Measurements from ENCODE around the gene PGAP3.

Gene PGAP3

DNA sequence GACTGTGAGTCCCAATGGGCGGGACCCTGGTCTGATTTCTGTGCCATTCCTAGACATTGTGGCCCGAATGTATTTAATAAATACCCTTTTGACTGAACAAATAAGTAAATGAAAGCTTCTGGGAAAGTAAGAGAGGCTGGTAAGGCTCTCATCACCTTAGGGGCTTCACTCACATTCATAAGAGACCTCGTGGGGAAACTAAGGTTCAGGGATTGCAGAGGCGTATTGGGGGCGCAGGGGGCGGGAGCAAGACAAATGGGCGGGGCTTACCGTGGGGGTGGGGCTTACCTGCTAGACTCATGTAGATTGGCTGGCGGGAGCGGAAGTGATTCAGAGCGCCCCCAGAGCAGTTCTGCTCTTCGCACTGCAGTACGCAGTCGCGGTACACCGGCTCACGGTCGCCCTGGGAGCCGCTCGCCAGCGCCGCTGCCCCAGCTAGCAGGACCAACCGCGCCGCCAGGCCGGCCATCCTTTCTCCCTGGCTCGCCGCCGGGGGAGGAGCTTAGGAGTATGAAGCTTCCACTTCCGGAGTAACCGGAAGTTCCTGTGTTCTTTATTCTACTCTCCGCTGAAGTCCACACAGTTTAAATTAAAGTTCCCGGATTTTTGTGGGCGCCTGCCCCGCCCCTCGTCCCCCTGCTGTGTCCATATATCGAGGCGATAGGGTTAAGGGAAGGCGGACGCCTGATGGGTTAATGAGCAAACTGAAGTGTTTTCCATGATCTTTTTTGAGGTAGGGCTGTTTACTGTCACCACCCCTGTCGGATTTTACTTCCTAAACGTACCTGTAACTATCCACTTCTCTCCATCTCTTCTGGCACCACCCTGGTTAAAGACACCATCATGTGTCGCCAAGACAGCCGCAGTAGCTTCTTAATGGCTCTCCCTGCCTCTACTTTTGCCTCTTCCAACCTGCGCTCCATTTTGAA, at the start of gene PGAP3 (continued):
- TF ChIP-seq SCRT2 (tag by site-specific recombination; IDR thresholded peaks at IDR 0.05) (peak; percentile 46; the same call in 1 of the 2 replicates), SP2 (tag by site-specific recombination; IDR thresholded peaks at IDR 0.05) (peak; percentile 95), KLF16 (tag by site-specific recombination; IDR thresholded peaks at IDR 0.05) (peak; percentile 87), KLF8 (tag by site-specific recombination; IDR thresholded peaks at IDR 0.05) (peak; percentile 53; the same call in 1 of the 2 replicates), ZNF174 (tag by site-specific recombination; IDR thresholded peaks at IDR 0.05) (no peak), HIC1 (tag by site-specific recombination; IDR thresholded peaks at IDR 0.05) (0 out of 2 replicates have a peak, but pooled peaks have one; percentile 45), REST (tag by site-specific recombination; IDR thresholded peaks at IDR 0.05) (0 out of 2 replicates have a peak, but pooled peaks have one; percentile 35), ZIC2 (tag by site-specific recombination; IDR thresholded peaks at IDR 0.05) (peak; percentile 47), ZBTB17 (tag by site-specific recombination; IDR thresholded peaks at IDR 0.05) (peak; percentile 63)
- TF ChIP-seq, protein P1, sequence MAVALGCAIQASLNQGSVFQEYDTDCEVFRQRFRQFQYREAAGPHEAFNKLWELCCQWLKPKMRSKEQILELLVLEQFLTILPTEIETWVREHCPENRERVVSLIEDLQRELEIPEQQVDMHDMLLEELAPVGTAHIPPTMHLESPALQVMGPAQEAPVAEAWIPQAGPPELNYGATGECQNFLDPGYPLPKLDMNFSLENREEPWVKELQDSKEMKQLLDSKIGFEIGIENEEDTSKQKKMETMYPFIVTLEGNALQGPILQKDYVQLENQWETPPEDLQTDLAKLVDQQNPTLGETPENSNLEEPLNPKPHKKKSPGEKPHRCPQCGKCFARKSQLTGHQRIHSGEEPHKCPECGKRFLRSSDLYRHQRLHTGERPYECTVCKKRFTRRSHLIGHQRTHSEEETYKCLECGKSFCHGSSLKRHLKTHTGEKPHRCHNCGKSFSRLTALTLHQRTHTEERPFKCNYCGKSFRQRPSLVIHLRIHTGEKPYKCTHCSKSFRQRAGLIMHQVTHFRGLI (tag by site-specific recombination; IDR thresholded peaks at IDR 0.05), result peak; percentile 29; the same call in 1 of the 2 replicates

GRCh38 chr17:39737206-39737759, 49.4 kb upstream of the PGAP3 start:
- POLR2A ChIA-PET, result interaction anchor here (0.6 to 1.4 kb wide), 2 partner anchors 38 to 97 kb away, joined by 3 to 6 read pairs; partner anchors contain the start of gene ERBB2

More at GRCh38 chr17:39737206-39737759, 49.4 kb upstream of the PGAP3 start:
- CTCF ChIA-PET, result interaction anchor here (0.6 to 1.8 kb wide), 5 partner anchors 9 to 208 kb away, joined by 3 to 8 read pairs (median 3); no protein-coding TSS in a partner anchor
- no peaks in the 10 kb centered on the region; a peak in 1 of 3 replicates for H3K36me3 ChIP-seq (ENCODE audit: control insufficient read depth in 2 of 2, insufficient read depth in 1 of 2, low read length in 2 of 2)
- H3K9me3 ChIP-seq (ENCODE audit: control insufficient read depth, insufficient read depth, low read depth, low read length), result no peaks in the 10 kb centered on the region
- no peak overlapping the region for H3K4me3 ChIP-seq (ENCODE audit: low read depth, low read length)
- H3K27ac ChIP-seq (ENCODE audit: extremely low read depth, low read depth, low read length), result no peak overlapping the region
- TF ChIP-seq ZNF114 (tag by site-specific recombination; IDR thresholded peaks at IDR 0.05) (no peak), KLF10 (tag by site-specific recombination; IDR thresholded peaks at IDR 0.05) (peak; percentile 36; the same call in 1 of the 2 replicates)
- peaks cover 24% of the 10 kb centered on the region for H3K4me1 ChIP-seq (ENCODE audit: control insufficient read depth, insufficient read depth, low read length)

Measured in HEK293 (cell line).